SK-N-SH treated with all-trans-retinoic acid at 6 μM for 48 hours (cell line): ENCODE data around the gene CCAR1.
"Not testable (repeated sequence)": the region's sequence is repeated elsewhere in the genome, so short reads cannot be mapped to it uniquely, and the experiment has no call there.

Source experiments
- ATAC-seq: fragments of 200-7000 bp; cut with Tn5 transposase; 3 replicates; pipeline ENCODE4 v1.9.1; 2020; ENCODE audit warnings: mild to moderate bottlenecking, moderate library complexity
- BACH2 ChIP-seq: fragments of 250-450 bp; sonication (Bioruptor Pico); IDR thresholded peaks from 2 replicates; pipeline ENCODE4 v1.9.0; 2021; ENCODE audit warnings: mild to moderate bottlenecking, borderline replicate concordance
- CSDC2 ChIP-seq: fragments of 250-450 bp; sonication (Bioruptor Pico); IDR thresholded peaks from 2 replicates; pipeline ENCODE4 v1.5.0; 2020; ENCODE audit warnings: mild to moderate bottlenecking, moderate library complexity
- CSRNP3 ChIP-seq: fragments of 250-450 bp; sonication (Bioruptor Pico); IDR thresholded peaks from 2 replicates; pipeline ENCODE4 v1.5.1; 2021; ENCODE audit warnings: mild to moderate bottlenecking, moderate library complexity
- ESRRG ChIP-seq: fragments of 250-450 bp; sonication (Bioruptor Pico); IDR thresholded peaks from 2 replicates; pipeline ENCODE4 v1.6.1; 2021; ENCODE audit warnings: mild to moderate bottlenecking
- GLIS3 ChIP-seq: fragments of 250-450 bp; sonication (Bioruptor Pico); IDR thresholded peaks from 2 replicates; pipeline ENCODE4 v1.5.0; 2020; ENCODE audit warnings: mild to moderate bottlenecking, moderate library complexity
- OSR1 ChIP-seq: fragments of 250-450 bp; sonication (Bioruptor Pico); IDR thresholded peaks from 2 replicates; pipeline ENCODE4 v1.8.0; 2022; ENCODE audit warnings: moderate library complexity, mild to moderate bottlenecking, inconsistent platforms
- POU6F1 ChIP-seq: fragments of 250-450 bp; sonication (Bioruptor Pico); IDR thresholded peaks from 2 replicates; pipeline ENCODE4 v1.8.0; 2021; ENCODE audit warnings: low read depth, mild to moderate bottlenecking, moderate library complexity, borderline replicate concordance
- PPARA ChIP-seq: fragments of 250-450 bp; sonication (Bioruptor Pico); IDR thresholded peaks from 2 replicates; pipeline ENCODE4 v1.5.0; 2020; ENCODE audit warnings: mild to moderate bottlenecking, borderline replicate concordance
- RARB ChIP-seq: fragments of 250-450 bp; sonication (Bioruptor Pico); IDR thresholded peaks from 2 replicates; pipeline ENCODE4 v1.8.0; 2021; ENCODE audit warnings: mild to moderate bottlenecking, moderate library complexity
- SNAI2 ChIP-seq: fragments of 250-450 bp; sonication (Bioruptor Pico); IDR thresholded peaks from 2 replicates; pipeline ENCODE4 v1.5.0; 2020; ENCODE audit warnings: mild to moderate bottlenecking, moderate library complexity
- TOX ChIP-seq: fragments of 250-450 bp; sonication (Bioruptor Pico); IDR thresholded peaks from 2 replicates; pipeline ENCODE4 v1.8.0; 2021; ENCODE audit warnings: mild to moderate bottlenecking, moderate library complexity, borderline replicate concordance
- TSHZ2 ChIP-seq: fragments of 250-450 bp; sonication (Bioruptor Pico); IDR thresholded peaks from 2 replicates; pipeline ENCODE4 v1.5.0; 2020; ENCODE audit warnings: mild to moderate bottlenecking, moderate library complexity
- ZC3H10 ChIP-seq: fragments of 250-450 bp; sonication (Bioruptor Pico); IDR thresholded peaks from 2 replicates; pipeline ENCODE4 v1.5.1; 2021; ENCODE audit warnings: mild to moderate bottlenecking, moderate library complexity
- ZFP3 ChIP-seq: fragments of 250-450 bp; sonication (Bioruptor Pico); IDR thresholded peaks from 2 replicates; pipeline ENCODE4 v1.5.0; 2020; ENCODE audit warnings: mild to moderate bottlenecking, moderate library complexity
- ZFP30 ChIP-seq: fragments of 450-650 bp; formaldehyde crosslinking; IDR thresholded peaks from 2 replicates; pipeline ENCODE4 v1.5.0; 2022; ENCODE audit warnings: mild to moderate bottlenecking, moderate library complexity
- ZNF70 ChIP-seq: fragments of 450-650 bp; formaldehyde crosslinking; IDR thresholded peaks from 2 replicates; pipeline ENCODE4 v1.5.0; 2020; ENCODE audit warnings: mild to moderate bottlenecking, moderate library complexity
- TF ChIP-seq, protein P1 (sequence below): fragments of 250-450 bp; sonication (Bioruptor Pico); IDR thresholded peaks from 2 replicates; pipeline ENCODE4 v1.8.0; 2020; ENCODE audit warnings: mild to moderate bottlenecking, moderate library complexity, borderline replicate concordance

CCAR1 gene

GRCh38 chr10:68804692-68805091 lies 83.7 kb downstream of the CCAR1 start (continued):
- TF ChIP-seq POU6F1 (CRISPR knock-in tag) (no peak), ZFP3 (CRISPR knock-in tag) (no peak), TOX (CRISPR knock-in tag) (no peak), CSRNP3 (no peak)

GRCh38 chr10:68810830-68811229 lies 89.8 kb downstream of the CCAR1 start:
- not testable (repeated sequence) for ATAC-seq

DNA sequence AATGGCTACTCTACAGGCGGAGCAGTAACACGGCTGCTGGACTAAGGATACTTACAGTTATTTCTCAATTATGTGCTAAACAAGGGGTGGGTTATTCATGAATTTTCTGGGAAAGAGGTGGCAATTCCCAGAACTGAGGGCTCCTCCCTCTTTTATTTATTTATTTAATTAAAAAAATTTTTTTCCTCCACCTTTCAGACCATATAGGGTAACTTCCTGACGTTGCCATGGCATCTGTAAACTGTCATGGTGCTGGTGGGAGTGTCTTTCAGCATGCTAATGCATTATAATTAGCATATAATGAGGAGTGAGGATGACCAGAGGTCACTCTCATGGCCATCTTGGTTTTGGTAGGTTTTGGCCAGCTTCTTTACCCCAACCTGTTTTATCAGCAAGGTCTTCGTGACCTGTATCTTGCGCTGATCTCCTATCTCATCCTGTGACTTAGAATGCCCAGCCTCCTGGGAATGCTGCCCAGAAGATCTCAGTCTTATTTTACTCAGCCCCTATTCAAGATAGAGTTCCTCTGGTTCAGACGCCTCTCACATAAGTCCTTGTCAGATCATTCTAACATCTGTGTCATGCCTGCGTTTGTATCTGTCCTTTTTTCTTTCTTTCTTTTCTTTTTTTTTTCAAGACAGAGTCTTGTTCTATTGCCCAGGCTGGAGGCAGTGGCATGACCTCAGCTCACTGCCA lies 90.4 kb downstream of the CCAR1 start:
- ATAC-seq: no peak
- TF ChIP-seq, protein P1, sequence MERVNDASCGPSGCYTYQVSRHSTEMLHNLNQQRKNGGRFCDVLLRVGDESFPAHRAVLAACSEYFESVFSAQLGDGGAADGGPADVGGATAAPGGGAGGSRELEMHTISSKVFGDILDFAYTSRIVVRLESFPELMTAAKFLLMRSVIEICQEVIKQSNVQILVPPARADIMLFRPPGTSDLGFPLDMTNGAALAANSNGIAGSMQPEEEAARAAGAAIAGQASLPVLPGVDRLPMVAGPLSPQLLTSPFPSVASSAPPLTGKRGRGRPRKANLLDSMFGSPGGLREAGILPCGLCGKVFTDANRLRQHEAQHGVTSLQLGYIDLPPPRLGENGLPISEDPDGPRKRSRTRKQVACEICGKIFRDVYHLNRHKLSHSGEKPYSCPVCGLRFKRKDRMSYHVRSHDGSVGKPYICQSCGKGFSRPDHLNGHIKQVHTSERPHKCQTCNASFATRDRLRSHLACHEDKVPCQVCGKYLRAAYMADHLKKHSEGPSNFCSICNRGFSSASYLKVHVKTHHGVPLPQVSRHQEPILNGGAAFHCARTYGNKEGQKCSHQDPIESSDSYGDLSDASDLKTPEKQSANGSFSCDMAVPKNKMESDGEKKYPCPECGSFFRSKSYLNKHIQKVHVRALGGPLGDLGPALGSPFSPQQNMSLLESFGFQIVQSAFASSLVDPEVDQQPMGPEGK (CRISPR knock-in tag): no peak
- TF ChIP-seq CSRNP3 (no peak), TOX (CRISPR knock-in tag) (no peak), ESRRG (CRISPR knock-in tag) (no peak), TSHZ2 (CRISPR knock-in tag) (no peak), SNAI2 (CRISPR knock-in tag) (no peak), OSR1 (CRISPR knock-in tag) (no peak), BACH2 (CRISPR knock-in tag) (no peak), CSDC2 (CRISPR knock-in tag) (no peak), PPARA (CRISPR knock-in tag) (no peak), RARB (CRISPR knock-in tag) (no peak), GLIS3 (CRISPR knock-in tag) (no peak), ZFP30 (CRISPR knock-in tag) (no peak), ZNF70 (CRISPR knock-in tag) (no peak), ZC3H10 (no peak)

GRCh38 chr10:68812420-68812819 lies 91.4 kb downstream of the CCAR1 start:
- ATAC-seq: no peak
- no peak for TF ChIP-seq TSHZ2 (CRISPR knock-in tag)
- no peak for TF ChIP-seq ZC3H10
- no peak for TF ChIP-seq ZNF70 (CRISPR knock-in tag)
- no peak for TF ChIP-seq RARB (CRISPR knock-in tag)
